Measurements from ENCODE around the gene DPPA5. TPM values are rescaled to one million over a fixed set of nuclear protein-coding genes. Genes with fewer than 3 reads are reported as not detected.
A peak's percentile ranks its signal among the peaks of the same experiment; 100 is the strongest.

The DPPA5 gene
- total and polyA plus RNA-seq, 2 experiments from 2014 or later = 3.0 to 12.9 TPM

GRCh38 chr6:73367761-73368355 is 13.8 kb upstream of the DPPA5 start:
- Histone ChIP-seq H4K20me1 (replicated peaks; ENCODE audit: insufficient read depth) (no peaks in the 10 kb centered on the region), H3K9me2 (ENCODE audit: insufficient read depth) (no peaks in the 10 kb centered on the region), H3K27ac (ENCODE audit: low read depth) (no peak overlapping the region; the same call in 1 of the 2 replicates), H3K4me3 (no peak overlapping the region), H3F3A (replicated peaks; ENCODE audit: low read depth) (no peaks in the 10 kb centered on the region), H3K4me2 (peak overlapping the region; percentile 32; the same call in 1 of the 2 replicates), H2AFZ (peak overlapping the region; percentile 69), H3K79me2 (replicated peaks; ENCODE audit: insufficient read depth) (no peaks in the 10 kb centered on the region), H3K36me3 (ENCODE audit: insufficient read depth) (no peaks in the 10 kb centered on the region), H3K4me1 (ENCODE audit: insufficient read depth) (peaks cover 11% of the 10 kb centered on the region; the same call in 1 of the 2 replicates), H3K27me3 (ENCODE audit: insufficient read depth) (no peaks in the 10 kb centered on the region)
- Mint-ChIP-seq H3K4me1 (peaks cover 8% of the 10 kb centered on the region), H3K9me3 (peaks cover 10% of the 10 kb centered on the region; the same call in 2 of the 3 replicates), H3K36me3 (ENCODE audit: low read depth) (no peaks in the 10 kb centered on the region), H3K4me3 (no peak overlapping the region), H3K27me3 (ENCODE audit: insufficient read depth, low read depth, poor library complexity) (peaks cover 2% of the 10 kb centered on the region), H3K27ac (no peak overlapping the region)
- no peak for ATAC-seq
- TF ChIP-seq EZH2phosphoT487 (IDR thresholded peaks at IDR 0.05; ENCODE audit: unreplicated experiment) (no peak), NANOG (IDR thresholded peaks at IDR 0.05; ENCODE audit: borderline replicate concordance) (no peak), JUNB (IDR thresholded peaks at IDR 0.05; ENCODE audit: unreplicated experiment) (no peak), POLR2AphosphoS5 (IDR thresholded peaks at IDR 0.05; ENCODE audit: low read depth) (no peak), CREB1 (CRISPR knock-in tag; IDR thresholded peaks at IDR 0.05; ENCODE audit: low read depth) (no peak), STAT1 (IDR thresholded peaks at IDR 0.05; ENCODE audit: unreplicated experiment) (no peak), ZNF114 (CRISPR knock-in tag; IDR thresholded peaks at IDR 0.05) (no peak)
- TF ChIP-seq, protein P1, sequence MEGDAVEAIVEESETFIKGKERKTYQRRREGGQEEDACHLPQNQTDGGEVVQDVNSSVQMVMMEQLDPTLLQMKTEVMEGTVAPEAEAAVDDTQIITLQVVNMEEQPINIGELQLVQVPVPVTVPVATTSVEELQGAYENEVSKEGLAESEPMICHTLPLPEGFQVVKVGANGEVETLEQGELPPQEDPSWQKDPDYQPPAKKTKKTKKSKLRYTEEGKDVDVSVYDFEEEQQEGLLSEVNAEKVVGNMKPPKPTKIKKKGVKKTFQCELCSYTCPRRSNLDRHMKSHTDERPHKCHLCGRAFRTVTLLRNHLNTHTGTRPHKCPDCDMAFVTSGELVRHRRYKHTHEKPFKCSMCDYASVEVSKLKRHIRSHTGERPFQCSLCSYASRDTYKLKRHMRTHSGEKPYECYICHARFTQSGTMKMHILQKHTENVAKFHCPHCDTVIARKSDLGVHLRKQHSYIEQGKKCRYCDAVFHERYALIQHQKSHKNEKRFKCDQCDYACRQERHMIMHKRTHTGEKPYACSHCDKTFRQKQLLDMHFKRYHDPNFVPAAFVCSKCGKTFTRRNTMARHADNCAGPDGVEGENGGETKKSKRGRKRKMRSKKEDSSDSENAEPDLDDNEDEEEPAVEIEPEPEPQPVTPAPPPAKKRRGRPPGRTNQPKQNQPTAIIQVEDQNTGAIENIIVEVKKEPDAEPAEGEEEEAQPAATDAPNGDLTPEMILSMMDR (conservative IDR thresholded peaks at IDR 0.05; ENCODE audit: low read depth in 2 of 2) = no peak
- TF ChIP-seq, protein P2, sequence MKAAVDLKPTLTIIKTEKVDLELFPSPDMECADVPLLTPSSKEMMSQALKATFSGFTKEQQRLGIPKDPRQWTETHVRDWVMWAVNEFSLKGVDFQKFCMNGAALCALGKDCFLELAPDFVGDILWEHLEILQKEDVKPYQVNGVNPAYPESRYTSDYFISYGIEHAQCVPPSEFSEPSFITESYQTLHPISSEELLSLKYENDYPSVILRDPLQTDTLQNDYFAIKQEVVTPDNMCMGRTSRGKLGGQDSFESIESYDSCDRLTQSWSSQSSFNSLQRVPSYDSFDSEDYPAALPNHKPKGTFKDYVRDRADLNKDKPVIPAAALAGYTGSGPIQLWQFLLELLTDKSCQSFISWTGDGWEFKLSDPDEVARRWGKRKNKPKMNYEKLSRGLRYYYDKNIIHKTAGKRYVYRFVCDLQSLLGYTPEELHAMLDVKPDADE (IDR thresholded peaks at IDR 0.05) = no peak
- TF ChIP-seq, protein P3, sequence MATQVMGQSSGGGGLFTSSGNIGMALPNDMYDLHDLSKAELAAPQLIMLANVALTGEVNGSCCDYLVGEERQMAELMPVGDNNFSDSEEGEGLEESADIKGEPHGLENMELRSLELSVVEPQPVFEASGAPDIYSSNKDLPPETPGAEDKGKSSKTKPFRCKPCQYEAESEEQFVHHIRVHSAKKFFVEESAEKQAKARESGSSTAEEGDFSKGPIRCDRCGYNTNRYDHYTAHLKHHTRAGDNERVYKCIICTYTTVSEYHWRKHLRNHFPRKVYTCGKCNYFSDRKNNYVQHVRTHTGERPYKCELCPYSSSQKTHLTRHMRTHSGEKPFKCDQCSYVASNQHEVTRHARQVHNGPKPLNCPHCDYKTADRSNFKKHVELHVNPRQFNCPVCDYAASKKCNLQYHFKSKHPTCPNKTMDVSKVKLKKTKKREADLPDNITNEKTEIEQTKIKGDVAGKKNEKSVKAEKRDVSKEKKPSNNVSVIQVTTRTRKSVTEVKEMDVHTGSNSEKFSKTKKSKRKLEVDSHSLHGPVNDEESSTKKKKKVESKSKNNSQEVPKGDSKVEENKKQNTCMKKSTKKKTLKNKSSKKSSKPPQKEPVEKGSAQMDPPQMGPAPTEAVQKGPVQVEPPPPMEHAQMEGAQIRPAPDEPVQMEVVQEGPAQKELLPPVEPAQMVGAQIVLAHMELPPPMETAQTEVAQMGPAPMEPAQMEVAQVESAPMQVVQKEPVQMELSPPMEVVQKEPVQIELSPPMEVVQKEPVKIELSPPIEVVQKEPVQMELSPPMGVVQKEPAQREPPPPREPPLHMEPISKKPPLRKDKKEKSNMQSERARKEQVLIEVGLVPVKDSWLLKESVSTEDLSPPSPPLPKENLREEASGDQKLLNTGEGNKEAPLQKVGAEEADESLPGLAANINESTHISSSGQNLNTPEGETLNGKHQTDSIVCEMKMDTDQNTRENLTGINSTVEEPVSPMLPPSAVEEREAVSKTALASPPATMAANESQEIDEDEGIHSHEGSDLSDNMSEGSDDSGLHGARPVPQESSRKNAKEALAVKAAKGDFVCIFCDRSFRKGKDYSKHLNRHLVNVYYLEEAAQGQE (IDR thresholded peaks at IDR 0.05; ENCODE audit: unreplicated experiment) = no peak
- DNase-seq (ENCODE audit: low spot score) = no peak
